Left hindlimb (tissue), 1 donor: Measurements from ENCODE around the gene SLC12A7.
"Not testable (repeated sequence)": the region's sequence is repeated elsewhere in the genome, so short reads cannot be mapped to it uniquely, and the experiment has no call there.

Experiments used
- DNase-seq: peaks from one replicate; pipeline ENCODE4 v3.0.0-alpha.2; 2018

Gene SLC12A7

GRCh38 chr5:1094670-1095190, 17.1 kb downstream of the SLC12A7 start:
- no peak for DNase-seq

- no peak for DNase-seq
Observed at GRCh38 chr5:1093361-1093760, 18.5 kb downstream of the SLC12A7 start.

GRCh38 chr5:1092122-1092521, 19.7 kb downstream of the SLC12A7 start:
- no peak for DNase-seq

GRCh38 chr5:1091632-1092031, 20.2 kb downstream of the SLC12A7 start:
- no peak for DNase-seq

GRCh38 chr5:1090538-1090937, 21.3 kb downstream of the SLC12A7 start:
- DNase-seq, result no peak

GRCh38 chr5:1089621-1090040, 22.2 kb downstream of the SLC12A7 start:
- DNase-seq, result no peak

- no peak for DNase-seq
Observed at GRCh38 chr5:1089146-1089545, 22.7 kb downstream of the SLC12A7 start.

GRCh38 chr5:1088726-1089125, 23.1 kb downstream of the SLC12A7 start:
- DNase-seq, result no peak

GRCh38 chr5:1088031-1088430, 23.8 kb downstream of the SLC12A7 start:
- no peak for DNase-seq

GRCh38 chr5:1087428-1087827, 24.4 kb downstream of the SLC12A7 start:
- DNase-seq, result no peak

GRCh38 chr5:1086871-1087270, 25.0 kb downstream of the SLC12A7 start:
- DNase-seq, result no peak

- DNase-seq, result no peak
Observed at GRCh38 chr5:1086137-1086536, 25.7 kb downstream of the SLC12A7 start.

GRCh38 chr5:1085391-1085790, 26.5 kb downstream of the SLC12A7 start:
- DNase-seq, result no peak

GRCh38 chr5:1083823-1084605, 27.8 kb downstream of the SLC12A7 start:
- DNase-seq, result no peak

- DNase-seq, result not testable (repeated sequence)
Observed at GRCh38 chr5:1083026-1083425, 28.8 kb downstream of the SLC12A7 start.

- DNase-seq, result no peak
Observed at GRCh38 chr5:1081519-1081918, 30.3 kb downstream of the SLC12A7 start.

GRCh38 chr5:1080432-1080831, 31.4 kb downstream of the SLC12A7 start:
- DNase-seq, result no peak

GRCh38 chr5:1079961-1080360, 31.9 kb downstream of the SLC12A7 start:
- no peak for DNase-seq

- DNase-seq, result no peak
Observed at GRCh38 chr5:1079486-1079885, 32.4 kb downstream of the SLC12A7 start.

GRCh38 chr5:1078851-1079250, 33.0 kb downstream of the SLC12A7 start:
- no peak for DNase-seq

- DNase-seq, result no peak
Observed at GRCh38 chr5:1078206-1078605, 33.7 kb downstream of the SLC12A7 start.

GRCh38 chr5:1077491-1078020, 34.3 kb downstream of the SLC12A7 start:
- DNase-seq, result no peak

GRCh38 chr5:1077026-1077425, 34.8 kb downstream of the SLC12A7 start:
- DNase-seq, result no peak

GRCh38 chr5:1076406-1076805, 35.5 kb downstream of the SLC12A7 start:
- no peak for DNase-seq

- no peak for DNase-seq
Observed at GRCh38 chr5:1075931-1076330, 35.9 kb downstream of the SLC12A7 start.
